Measurements from ENCODE around the gene CACNA1H. TPM values are rescaled to one million over a fixed set of nuclear protein-coding genes. Genes with fewer than 3 reads are reported as not detected.

The CACNA1H gene
- total RNA-seq, 1 donor from 2014 or later: 10.9 TPM

- TF ChIP-seq CTCF (IDR thresholded peaks at IDR 0.05): no peak
- Histone ChIP-seq H3K27me3 (peaks cover 20% of the 10 kb centered on the region), H3K9me3 (no peaks in the 10 kb centered on the region), H3K4me3 (no peak overlapping the region), H3K27ac (no peak overlapping the region), H3K36me3 (no peaks in the 10 kb centered on the region), H3K4me1 (no peaks in the 10 kb centered on the region)
- ATAC-seq (no peak), DNase-seq (no peak)
- intact Hi-C loops (cut with DNase I): no loop called here
These were observed 32.9 kb upstream of the CACNA1H start for GRCh38 chr16:1119766-1120576.

- H3K4me1 ChIP-seq: no peaks in the 10 kb centered on the region
- TF ChIP-seq CTCF (IDR thresholded peaks at IDR 0.05): no peak
- peaks cover 25% of the 10 kb centered on the region for H3K27me3 ChIP-seq
- intact Hi-C loops (cut with DNase I): no loop called here
- ATAC-seq (no peak), DNase-seq (no peak)
- H3K27ac ChIP-seq: no peak overlapping the region
- H3K36me3 ChIP-seq: no peaks in the 10 kb centered on the region
- H3K9me3 ChIP-seq: no peaks in the 10 kb centered on the region
- H3K4me3 ChIP-seq: no peak overlapping the region
These were observed 32.3 kb upstream of the CACNA1H start for GRCh38 chr16:1120577-1120941.

- Histone ChIP-seq H3K9me3 (no peaks in the 10 kb centered on the region), H3K27ac (no peak overlapping the region), H3K4me3 (no peak overlapping the region), H3K36me3 (no peaks in the 10 kb centered on the region), H3K4me1 (no peaks in the 10 kb centered on the region), H3K27me3 (peaks cover 29% of the 10 kb centered on the region)
- TF ChIP-seq CTCF (IDR thresholded peaks at IDR 0.05): no peak
- intact Hi-C loops (cut with DNase I): no loop called here
- ATAC-seq (no peak), DNase-seq (no peak)
These were observed 31.9 kb upstream of the CACNA1H start for GRCh38 chr16:1121009-1121408.

- H3K9me3 ChIP-seq: no peaks in the 10 kb centered on the region
- no peak for TF ChIP-seq CTCF (IDR thresholded peaks at IDR 0.05)
- no peaks in the 10 kb centered on the region for H3K36me3 ChIP-seq
- intact Hi-C loops (cut with DNase I): no loop called here
- no peak overlapping the region for H3K4me3 ChIP-seq
- no peak for ATAC-seq
- no peaks in the 10 kb centered on the region for H3K4me1 ChIP-seq
- no peak for DNase-seq
- H3K27me3 ChIP-seq: peaks cover 29% of the 10 kb centered on the region
- H3K27ac ChIP-seq: no peak overlapping the region
These were observed 31.1 kb upstream of the CACNA1H start for GRCh38 chr16:1121601-1122397.

- Histone ChIP-seq H3K27ac (no peak overlapping the region), H3K9me3 (no peaks in the 10 kb centered on the region), H3K4me1 (no peaks in the 10 kb centered on the region), H3K27me3 (peaks cover 29% of the 10 kb centered on the region), H3K36me3 (no peaks in the 10 kb centered on the region), H3K4me3 (no peak overlapping the region)
- intact Hi-C loops (cut with DNase I): no loop called here
- no peak for TF ChIP-seq CTCF (IDR thresholded peaks at IDR 0.05)
- ATAC-seq: no peak
- no peak for DNase-seq
These were observed 30.5 kb upstream of the CACNA1H start for GRCh38 chr16:1122398-1122765.
